Stomach (tissue), 9 donors: ENCODE data around the gene USP17L29. TPM values are rescaled to one million over a fixed set of nuclear protein-coding genes. Genes with fewer than 3 reads are reported as not detected.
"Not testable (repeated sequence)": the region's sequence is repeated elsewhere in the genome, so short reads cannot be mapped to it uniquely, and the experiment has no call there.

Experiments used
- DNase-seq, 2 donors: peaks; one replicate each; pipeline versions ENCODE4 v3.0.0 to v3.0.0-alpha.2; 2013 to 2019
- H3K27ac ChIP-seq, 5 donors: fragments of 200-600 bp in 4 of 5; sonication (generic) in 4 of 5; one replicate each; pipeline ENCODE4 v1.5.1; 2013 to 2019; ENCODE audit warnings: mild to moderate bottlenecking in 1 of 5, moderate library complexity in 1 of 5
- H3K27me3 ChIP-seq, 3 donors: fragments of 200-600 bp; sonication (generic); one replicate each; pipeline ENCODE4 v1.5.1; 2017 to 2019; ENCODE audit warnings: mixed run types in 1 of 3
- H3K36me3 ChIP-seq, 4 donors: fragments of 200-600 bp; sonication (generic); 1 replicate in 3 of 4; 2 replicates in 1 of 4; pipeline ENCODE4 v1.5.1; 2016 to 2019
- H3K4me1 ChIP-seq, 4 donors: fragments of 200-600 bp; sonication (generic); one replicate each; pipeline ENCODE4 v1.5.1; 2016 to 2019
- H3K4me3 ChIP-seq, 4 donors: fragments of 200-600 bp; sonication (generic) in 3 of 4; one replicate each; pipeline ENCODE4 v1.5.1; 2016 to 2019; ENCODE audit warnings: mild to moderate bottlenecking in 1 of 4
- H3K9me3 ChIP-seq, 4 donors: fragments of 200-600 bp; sonication (generic); one replicate each; pipeline ENCODE4 v1.5.1; 2016 to 2019
- CTCF ChIP-seq, 7 experiments: fragments of 450-650 bp in 4 of 7; fragments of 200-600 bp in 3 of 7; sonication (generic) in 3 of 7; IDR thresholded peaks; one replicate each; pipeline ENCODE4 v1.5.1; 2016 to 2019; ENCODE audit warnings: antibody characterized with exemption in 7 of 7, control low read depth in 2 of 7, mild to moderate bottlenecking in 1 of 7
- POLR2A ChIP-seq, 4 donors: fragments of 450-650 bp; IDR thresholded peaks; one replicate each; pipeline ENCODE4 v1.6.1; 2016; ENCODE audit warnings: antibody characterized with exemption in 4 of 4, control low read depth in 2 of 4, mild to moderate bottlenecking in 1 of 4, moderate library complexity in 1 of 4
- POLR2AphosphoS5 ChIP-seq, 3 donors: sonication (generic); formaldehyde crosslinking; IDR thresholded peaks; one replicate each; pipeline ENCODE4 v1.6.1; 2016; ENCODE audit warnings: antibody characterized with exemption in 3 of 3
- WGBS, 5 donors: extraction: QIAGEN DNeasy Blood & Tissue Kit in 3 of 5; methylation state at CpG; one replicate each; pipeline versions ENCODE4 v1.1.5 to v1.1.7; 2013 to 2018; 5-methylcytosine and 5-hydroxymethylcytosine counted together
- intact Hi-C: fragments of 100-400 bp; cut with DNase I; formaldehyde crosslinking; loops from one replicate; pipeline ENCODE4 v1.15.1; 2023; ENCODE audit warnings: low total_unique reads
- polyA plus RNA-seq, 3 donors: library from polyadenylated mRNA; stranded (reverse); fragments of 200-250 nt; gene quantifications; one replicate each; pipeline ENCODE4 v1.2.3, GENCODE V29; 2013
- total RNA-seq, 5 donors: library from RNA; depleted of rRNA; stranded (reverse); fragments of >200 nt; gene quantifications; one replicate each; pipeline versions ENCODE4 v1.1.0 to v1.2.3, GENCODE V29; 2014 to 2016
- donor health status: healthy with polysubstance abuse.
- donor health status: Bipolar disorder and iron deficiency.
- donor health status: healthy.

The USP17L29 gene
- total and polyA plus RNA-seq, 8 donors, result not detected

- peak; percentile 18 to 71 for DNase-seq
- H3K9me3 ChIP-seq, H3K36me3 ChIP-seq, H3K27me3 ChIP-seq, H3K4me1 ChIP-seq, intact Hi-C loops: not testable (repeated sequence)
- TF ChIP-seq CTCF (IDR thresholded peaks at IDR 0.05), result peak in 5 of 7 experiments; percentile 44 to 68 (median 60)
- WGBS, 5 donors, result 21 to 46% (median 24%) methylated on average over 16 to 35 of the region's 36 CpGs
- Histone ChIP-seq H3K4me3 (peak overlapping the region; percentile 40 to 46 (median 43)), H3K27ac (peak overlapping the region in 1 of 5 donors; percentile 49)
These were observed 27.6 kb downstream of the USP17L29 start for GRCh38 chr4:9381012-9381534.

- Histone ChIP-seq H3K4me3 (no peak overlapping the region), H3K27ac (no peak overlapping the region), H3K36me3 (no peaks in the 10 kb centered on the region), H3K4me1 (peaks cover 0 to 5% (median 2%) of the 10 kb centered on the region in 4 donors), H3K27me3 (no peaks in the 10 kb centered on the region), H3K9me3 (no peaks in the 10 kb centered on the region)
- TF ChIP-seq POLR2A (IDR thresholded peaks at IDR 0.05), result no peak
- no peak for TF ChIP-seq POLR2AphosphoS5 (IDR thresholded peaks at IDR 0.05)
- WGBS, 5 donors, result 64 to 74% (median 73%) methylated on average over 1 of the region's 1 CpG
- no peak for DNase-seq
- intact Hi-C loops, result no loop called here
These were observed 30.7 kb downstream of the USP17L29 start for GRCh38 chr4:9384126-9384525.

- H3K36me3 ChIP-seq, H3K4me3 ChIP-seq, H3K9me3 ChIP-seq, H3K4me1 ChIP-seq, H3K27me3 ChIP-seq, intact Hi-C loops, H3K27ac ChIP-seq, DNase-seq: not testable (repeated sequence)
- WGBS, 5 donors, result 35 to 55% (median 38%) methylated on average over 2 of the region's 2 CpGs
These were observed 35.6 kb downstream of the USP17L29 start for GRCh38 chr4:9389001-9389400.

Other genes with a start within 250 kb of the USP17L29 start
- gene FAM90A26, start 183.2 kb upstream of the USP17L29 start, total RNA-seq, result not detected
- not detected for gene FAM90A26, start 183.2 kb upstream of the USP17L29 start, polyA plus RNA-seq
- gene USP17L10, start 143.0 kb upstream of the USP17L29 start, total RNA-seq, result not detected
- gene USP17L10, start 143.0 kb upstream of the USP17L29 start, polyA plus RNA-seq, result not detected
- gene USP17L11, start 138.2 kb upstream of the USP17L29 start, total RNA-seq, result not detected
- not detected for gene USP17L11, start 138.2 kb upstream of the USP17L29 start, polyA plus RNA-seq
- gene USP17L12, start 133.5 kb upstream of the USP17L29 start, total RNA-seq, result not detected
- not detected for gene USP17L12, start 133.5 kb upstream of the USP17L29 start, polyA plus RNA-seq
- not detected for gene USP17L13, start 128.7 kb upstream of the USP17L29 start, total RNA-seq
- gene USP17L13, start 128.7 kb upstream of the USP17L29 start, polyA plus RNA-seq, result not detected
- gene USP17L15, start 119.3 kb upstream of the USP17L29 start, total RNA-seq, result not detected
- gene USP17L15, start 119.3 kb upstream of the USP17L29 start, polyA plus RNA-seq, result not detected
- not detected for gene USP17L17, start 109.8 kb upstream of the USP17L29 start, total RNA-seq
- not detected for gene USP17L17, start 109.8 kb upstream of the USP17L29 start, polyA plus RNA-seq
- not detected for gene USP17L18, start 105.0 kb upstream of the USP17L29 start, total RNA-seq
- gene USP17L18, start 105.0 kb upstream of the USP17L29 start, polyA plus RNA-seq, result not detected
- gene USP17L19, start 100.3 kb upstream of the USP17L29 start, total RNA-seq, result not detected
- not detected for gene USP17L19, start 100.3 kb upstream of the USP17L29 start, polyA plus RNA-seq
- gene USP17L20, start 95.5 kb upstream of the USP17L29 start, total RNA-seq, result not detected
- not detected for gene USP17L20, start 95.5 kb upstream of the USP17L29 start, polyA plus RNA-seq
- not detected for gene USP17L21, start 90.8 kb upstream of the USP17L29 start, total RNA-seq
- gene USP17L21, start 90.8 kb upstream of the USP17L29 start, polyA plus RNA-seq, result not detected
- gene USP17L22, start 86.0 kb upstream of the USP17L29 start, total RNA-seq, result not detected
- not detected for gene USP17L22, start 86.0 kb upstream of the USP17L29 start, polyA plus RNA-seq
- gene USP17L24, start 28.5 kb upstream of the USP17L29 start, total RNA-seq, result not detected
- gene USP17L24, start 28.5 kb upstream of the USP17L29 start, polyA plus RNA-seq, result not detected
- gene USP17L25, start 23.7 kb upstream of the USP17L29 start, total RNA-seq, result not detected
- not detected for gene USP17L25, start 23.7 kb upstream of the USP17L29 start, polyA plus RNA-seq
- not detected for gene USP17L26, start 19.0 kb upstream of the USP17L29 start, total RNA-seq
- gene USP17L26, start 19.0 kb upstream of the USP17L29 start, polyA plus RNA-seq, result not detected
- not detected for gene USP17L5, start 14.2 kb upstream of the USP17L29 start, total RNA-seq
- gene USP17L5, start 14.2 kb upstream of the USP17L29 start, polyA plus RNA-seq, result not detected
- gene USP17L27, start 9.5 kb upstream of the USP17L29 start, total RNA-seq, result not detected
- gene USP17L27, start 9.5 kb upstream of the USP17L29 start, polyA plus RNA-seq, result not detected
- not detected for gene USP17L28, start 4.7 kb upstream of the USP17L29 start, total RNA-seq
- gene USP17L28, start 4.7 kb upstream of the USP17L29 start, polyA plus RNA-seq, result not detected
- not detected for gene USP17L30, start 9.5 kb downstream of the USP17L29 start, total RNA-seq
- not detected for gene USP17L30, start 9.5 kb downstream of the USP17L29 start, polyA plus RNA-seq
- gene DEFB131A, start 90.8 kb downstream of the USP17L29 start, total RNA-seq, result not detected
- not detected for gene DEFB131A, start 90.8 kb downstream of the USP17L29 start, polyA plus RNA-seq